HEK293 (cell line): ENCODE data around the gene GGA1.

Experiments used
- ATF2 ChIP-seq: fragments of 450-650 bp; formaldehyde crosslinking; IDR thresholded peaks from 2 replicates; pipeline ENCODE4 v1.5.1; 2016; ENCODE audit warnings: missing biosample characterization, missing genetic modification characterization, low read depth
- BCL11B ChIP-seq: fragments of 450-650 bp; formaldehyde crosslinking; IDR thresholded peaks from 2 replicates; pipeline ENCODE4 v1.5.1; 2016; ENCODE audit warnings: low read depth, missing biosample characterization, missing genetic modification characterization
- HIC1 ChIP-seq: fragments of 450-650 bp; formaldehyde crosslinking; IDR thresholded peaks from 2 replicates; pipeline ENCODE4 v1.5.1; 2016; ENCODE audit warnings: missing biosample characterization, missing genetic modification characterization
- IKZF3 ChIP-seq: fragments of 450-650 bp; IDR thresholded peaks from 2 replicates; pipeline ENCODE4 v1.5.0; 2018; ENCODE audit warnings: missing biosample characterization, mild to moderate bottlenecking, missing genetic modification characterization, moderate library complexity
- PRDM10 ChIP-seq: fragments of 450-650 bp; formaldehyde crosslinking; IDR thresholded peaks from 2 replicates; pipeline ENCODE4 v1.5.1; 2016; ENCODE audit warnings: missing biosample characterization, missing genetic modification characterization
- ZBTB10 ChIP-seq: fragments of 450-650 bp; formaldehyde crosslinking; IDR thresholded peaks from 2 replicates; pipeline ENCODE4 v1.5.1; 2016; ENCODE audit warnings: missing biosample characterization, missing genetic modification characterization
- ZBTB6 ChIP-seq: fragments of 450-650 bp; formaldehyde crosslinking; IDR thresholded peaks from 2 replicates; pipeline ENCODE4 v1.5.1; 2017; ENCODE audit warnings: missing biosample characterization, missing genetic modification characterization
- ZBTB8A ChIP-seq: fragments of 450-650 bp; formaldehyde crosslinking; IDR thresholded peaks from 2 replicates; pipeline ENCODE4 v1.5.1; 2016; ENCODE audit warnings: missing biosample characterization, missing genetic modification characterization
- ZEB2 ChIP-seq: fragments of 450-650 bp; formaldehyde crosslinking; IDR thresholded peaks from 2 replicates; pipeline ENCODE4 v1.5.1; 2016; ENCODE audit warnings: missing biosample characterization, missing genetic modification characterization
- ZFP3 ChIP-seq: fragments of 450-650 bp; formaldehyde crosslinking; IDR thresholded peaks from 2 replicates; pipeline ENCODE4 v1.5.1; 2016; ENCODE audit warnings: low read depth, missing biosample characterization, missing genetic modification characterization
- ZIC2 ChIP-seq: fragments of 450-650 bp; formaldehyde crosslinking; IDR thresholded peaks from 2 replicates; pipeline ENCODE4 v1.5.1; 2016; ENCODE audit warnings: missing biosample characterization, missing genetic modification characterization
- ZNF202 ChIP-seq: fragments of 450-650 bp; formaldehyde crosslinking; IDR thresholded peaks from 2 replicates; pipeline ENCODE4 v1.5.1; 2016; ENCODE audit warnings: missing biosample characterization, missing genetic modification characterization, borderline replicate concordance
- ZNF274 ChIP-seq, 2 experiments: fragments of 200-500 bp in 1 of 2; fragments of 450-650 bp in 1 of 2; sonication (Bioruptor generic) in 1 of 2; formaldehyde crosslinking in 1 of 2; IDR thresholded peaks; 2 replicates each; pipeline versions ENCODE4 v1.5.1 to v1.6.1; 2014 to 2016; ENCODE audit warnings: borderline replicate concordance in 1 of 2, inconsistent platforms in 1 of 2, low read length in 1 of 2, missing biosample characterization in 1 of 2, missing genetic modification characterization in 1 of 2
- ZNF391 ChIP-seq: fragments of 450-650 bp; formaldehyde crosslinking; IDR thresholded peaks from 2 replicates; pipeline ENCODE4 v1.5.1; 2016; ENCODE audit warnings: low read depth, missing biosample characterization, missing genetic modification characterization, borderline replicate concordance
- ZNF426 ChIP-seq: fragments of 450-650 bp; formaldehyde crosslinking; IDR thresholded peaks from 2 replicates; pipeline ENCODE4 v1.5.1; 2017; ENCODE audit warnings: missing biosample characterization, missing genetic modification characterization, mild to moderate bottlenecking, inconsistent platforms, moderate library complexity
- ZNF473 ChIP-seq: fragments of 450-650 bp; formaldehyde crosslinking; IDR thresholded peaks from 2 replicates; pipeline ENCODE4 v1.5.1; 2017; ENCODE audit warnings: missing biosample characterization, missing genetic modification characterization
- ZNF548 ChIP-seq: fragments of 450-650 bp; formaldehyde crosslinking; IDR thresholded peaks from 2 replicates; pipeline ENCODE4 v1.5.1; 2016; ENCODE audit warnings: missing biosample characterization, missing genetic modification characterization
- ZNF580 ChIP-seq: fragments of 450-650 bp; formaldehyde crosslinking; IDR thresholded peaks from 2 replicates; pipeline ENCODE4 v1.5.1; 2016; ENCODE audit warnings: missing biosample characterization, missing genetic modification characterization
- ZNF664 ChIP-seq: fragments of 450-650 bp; formaldehyde crosslinking; IDR thresholded peaks from 2 replicates; pipeline ENCODE4 v1.5.1; 2016; ENCODE audit warnings: missing biosample characterization, missing genetic modification characterization
- ZNF76 ChIP-seq: fragments of 450-650 bp; formaldehyde crosslinking; IDR thresholded peaks from 2 replicates; pipeline ENCODE4; 2016; ENCODE audit warnings: low read depth, missing biosample characterization, missing genetic modification characterization, borderline replicate concordance
- ZSCAN4 ChIP-seq: fragments of 450-650 bp; formaldehyde crosslinking; IDR thresholded peaks from 2 replicates; pipeline ENCODE4 v1.5.1; 2017; ENCODE audit warnings: missing biosample characterization, missing genetic modification characterization

GGA1 gene

GRCh38 chr22:37563153-37564081 is 45.2 kb upstream of the GGA1 start (continued):
- no peak for TF ChIP-seq ZNF664
- no peak for TF ChIP-seq ZNF274 (IDR thresholded peaks at IDR 0.05; ENCODE audit: low read length)
- TF ChIP-seq ZNF274 (tag by site-specific recombination; IDR thresholded peaks at IDR 0.05; ENCODE audit: borderline replicate concordance): no peak
- TF ChIP-seq ATF2 (tag by site-specific recombination): peak; percentile 98
- no peak for TF ChIP-seq ZSCAN4 (tag by site-specific recombination)
- TF ChIP-seq PRDM10 (tag by site-specific recombination): peak; percentile 73
- no peak for TF ChIP-seq ZNF76 (tag by site-specific recombination)
- TF ChIP-seq ZBTB10 (tag by site-specific recombination): no peak
- 0 out of 2 replicates have a peak, but pooled peaks have one; percentile 54 for TF ChIP-seq BCL11B (tag by site-specific recombination)
- TF ChIP-seq ZNF473 (tag by site-specific recombination): no peak
- TF ChIP-seq ZNF202: no peak
- no peak for TF ChIP-seq ZNF580 (tag by site-specific recombination)
- TF ChIP-seq HIC1 (tag by site-specific recombination): no peak; the same call in 1 of the 2 replicates
- peak; percentile 6; the same call in 1 of the 2 replicates for TF ChIP-seq ZBTB8A (tag by site-specific recombination)
- TF ChIP-seq IKZF3 (tag by site-specific recombination): peak; percentile 84
- TF ChIP-seq ZNF548 (tag by site-specific recombination): no peak
- peak; percentile 94 for TF ChIP-seq ZEB2
- no peak for TF ChIP-seq ZNF391
- no peak for TF ChIP-seq ZFP3 (tag by site-specific recombination)
- no peak for TF ChIP-seq ZNF426
- TF ChIP-seq ZIC2 (tag by site-specific recombination): peak; percentile 31; the same call in 1 of the 2 replicates
- no peak; the same call in 1 of the 2 replicates for TF ChIP-seq ZBTB6
